SK-N-SH treated with all-trans-retinoic acid at 6 μM for 48 hours (cell line): ENCODE data around the gene CTNS.

Source experiments
- ATAC-seq: fragments of 200-7000 bp; cut with Tn5 transposase; 3 replicates; pipeline ENCODE4 v1.9.1; 2020; ENCODE audit warnings: mild to moderate bottlenecking, moderate library complexity
- ARNTL ChIP-seq: fragments of 450-650 bp; formaldehyde crosslinking; IDR thresholded peaks from 2 replicates; pipeline ENCODE4 v1.5.0; 2020; ENCODE audit warnings: low read depth, mild to moderate bottlenecking, moderate library complexity, borderline replicate concordance
- BACH2 ChIP-seq: fragments of 250-450 bp; sonication (Bioruptor Pico); IDR thresholded peaks from 2 replicates; pipeline ENCODE4 v1.9.0; 2021; ENCODE audit warnings: mild to moderate bottlenecking, borderline replicate concordance
- CSDC2 ChIP-seq: fragments of 250-450 bp; sonication (Bioruptor Pico); IDR thresholded peaks from 2 replicates; pipeline ENCODE4 v1.5.0; 2020; ENCODE audit warnings: mild to moderate bottlenecking, moderate library complexity
- GLIS3 ChIP-seq: fragments of 250-450 bp; sonication (Bioruptor Pico); IDR thresholded peaks from 2 replicates; pipeline ENCODE4 v1.5.0; 2020; ENCODE audit warnings: mild to moderate bottlenecking, moderate library complexity
- ISL1 ChIP-seq: fragments of 250-450 bp; sonication (Bioruptor Pico); IDR thresholded peaks from 2 replicates; pipeline ENCODE4 v2.1.2; 2022; ENCODE audit warnings: mild to moderate bottlenecking, moderate library complexity
- OSR1 ChIP-seq: fragments of 250-450 bp; sonication (Bioruptor Pico); IDR thresholded peaks from 2 replicates; pipeline ENCODE4 v1.8.0; 2022; ENCODE audit warnings: moderate library complexity, mild to moderate bottlenecking, inconsistent platforms
- PPARA ChIP-seq: fragments of 250-450 bp; sonication (Bioruptor Pico); IDR thresholded peaks from 2 replicates; pipeline ENCODE4 v1.5.0; 2020; ENCODE audit warnings: mild to moderate bottlenecking, borderline replicate concordance
- RARB ChIP-seq: fragments of 250-450 bp; sonication (Bioruptor Pico); IDR thresholded peaks from 2 replicates; pipeline ENCODE4 v1.8.0; 2021; ENCODE audit warnings: mild to moderate bottlenecking, moderate library complexity
- SNAI2 ChIP-seq: fragments of 250-450 bp; sonication (Bioruptor Pico); IDR thresholded peaks from 2 replicates; pipeline ENCODE4 v1.5.0; 2020; ENCODE audit warnings: mild to moderate bottlenecking, moderate library complexity
- TCF4 ChIP-seq: fragments of 250-450 bp; sonication (Bioruptor Pico); IDR thresholded peaks from 2 replicates; pipeline ENCODE4 v1.8.0; 2021; ENCODE audit warnings: mild to moderate bottlenecking, moderate library complexity, borderline replicate concordance
- TOX ChIP-seq: fragments of 250-450 bp; sonication (Bioruptor Pico); IDR thresholded peaks from 2 replicates; pipeline ENCODE4 v1.8.0; 2021; ENCODE audit warnings: mild to moderate bottlenecking, moderate library complexity, borderline replicate concordance
- ZC3H10 ChIP-seq: fragments of 250-450 bp; sonication (Bioruptor Pico); IDR thresholded peaks from 2 replicates; pipeline ENCODE4 v1.5.1; 2021; ENCODE audit warnings: mild to moderate bottlenecking, moderate library complexity
- ZFP3 ChIP-seq: fragments of 250-450 bp; sonication (Bioruptor Pico); IDR thresholded peaks from 2 replicates; pipeline ENCODE4 v1.5.0; 2020; ENCODE audit warnings: mild to moderate bottlenecking, moderate library complexity
- ZFP30 ChIP-seq: fragments of 450-650 bp; formaldehyde crosslinking; IDR thresholded peaks from 2 replicates; pipeline ENCODE4 v1.5.0; 2022; ENCODE audit warnings: mild to moderate bottlenecking, moderate library complexity
- ZNF565 ChIP-seq: fragments of 450-650 bp; formaldehyde crosslinking; conservative IDR thresholded peaks from 2 replicates; pipeline ENCODE4 v1.5.0; 2020; ENCODE audit warnings: low read depth, mild to moderate bottlenecking, moderate library complexity
- ZNF70 ChIP-seq: fragments of 450-650 bp; formaldehyde crosslinking; IDR thresholded peaks from 2 replicates; pipeline ENCODE4 v1.5.0; 2020; ENCODE audit warnings: mild to moderate bottlenecking, moderate library complexity
- ZNF8 ChIP-seq: fragments of 450-650 bp; formaldehyde crosslinking; IDR thresholded peaks from 2 replicates; pipeline ENCODE4 v1.5.0; 2020; ENCODE audit warnings: mild to moderate bottlenecking, moderate library complexity
- TF ChIP-seq, protein P1 (sequence below): fragments of 250-450 bp; sonication (Bioruptor Pico); IDR thresholded peaks from 2 replicates; pipeline ENCODE4 v1.5.1; 2021; ENCODE audit warnings: mild to moderate bottlenecking, moderate library complexity
- TF ChIP-seq, protein P2 (sequence below): fragments of 250-450 bp; sonication (Bioruptor Pico); IDR thresholded peaks from 2 replicates; pipeline ENCODE4 v1.5.1; 2020; ENCODE audit warnings: low read depth, mild to moderate bottlenecking, moderate library complexity
- TF ChIP-seq, protein P3 (sequence below): fragments of 250-450 bp; sonication (Bioruptor Pico); IDR thresholded peaks from 2 replicates; pipeline ENCODE4 v1.5.0; 2020; ENCODE audit warnings: mild to moderate bottlenecking, moderate library complexity
- TF ChIP-seq, protein P4 (sequence below): fragments of 250-450 bp; sonication (Bioruptor Pico); IDR thresholded peaks from 2 replicates; pipeline ENCODE4 v1.8.0; 2021; ENCODE audit warnings: low read depth, mild to moderate bottlenecking, moderate library complexity, borderline replicate concordance
- TF ChIP-seq, protein P5 (sequence below): fragments of 250-450 bp; sonication (Bioruptor Pico); IDR thresholded peaks from 2 replicates; pipeline ENCODE4 v1.8.0; 2020; ENCODE audit warnings: mild to moderate bottlenecking, moderate library complexity, borderline replicate concordance

The CTNS gene

DNA sequence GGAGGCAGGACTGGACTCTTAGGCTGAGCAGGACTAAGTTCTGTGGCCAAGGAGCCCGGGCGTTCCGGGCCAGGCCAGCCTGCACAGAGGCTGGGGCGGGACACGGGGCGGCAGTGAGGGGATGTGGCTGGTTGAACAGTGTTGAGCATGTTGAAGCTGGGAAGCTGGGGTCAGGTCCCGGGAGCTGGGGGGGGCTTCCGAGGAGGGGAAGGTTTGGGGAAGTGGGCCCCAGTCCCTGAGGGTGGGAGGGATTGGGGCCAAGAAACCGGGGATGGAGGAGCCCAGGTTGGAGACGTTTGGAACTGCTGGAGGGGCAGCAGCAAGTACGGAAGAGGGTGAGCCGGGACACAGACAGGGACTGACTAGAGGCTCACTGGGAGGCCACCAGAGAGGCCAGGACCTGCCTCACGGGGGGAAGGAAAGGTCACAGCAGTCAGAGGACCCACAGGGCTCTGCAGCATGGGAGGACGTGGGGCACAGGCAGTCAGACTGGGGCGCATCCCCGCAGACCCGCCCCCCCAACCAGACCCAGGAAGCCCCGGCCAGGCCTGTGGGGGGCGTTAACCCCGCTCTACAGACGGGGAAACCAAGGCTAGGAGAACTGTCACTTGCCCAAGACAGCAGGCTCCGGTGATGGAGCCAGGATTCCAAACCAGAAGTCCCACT is 22.4 kb downstream of the CTNS start:
- TF ChIP-seq, protein P1, sequence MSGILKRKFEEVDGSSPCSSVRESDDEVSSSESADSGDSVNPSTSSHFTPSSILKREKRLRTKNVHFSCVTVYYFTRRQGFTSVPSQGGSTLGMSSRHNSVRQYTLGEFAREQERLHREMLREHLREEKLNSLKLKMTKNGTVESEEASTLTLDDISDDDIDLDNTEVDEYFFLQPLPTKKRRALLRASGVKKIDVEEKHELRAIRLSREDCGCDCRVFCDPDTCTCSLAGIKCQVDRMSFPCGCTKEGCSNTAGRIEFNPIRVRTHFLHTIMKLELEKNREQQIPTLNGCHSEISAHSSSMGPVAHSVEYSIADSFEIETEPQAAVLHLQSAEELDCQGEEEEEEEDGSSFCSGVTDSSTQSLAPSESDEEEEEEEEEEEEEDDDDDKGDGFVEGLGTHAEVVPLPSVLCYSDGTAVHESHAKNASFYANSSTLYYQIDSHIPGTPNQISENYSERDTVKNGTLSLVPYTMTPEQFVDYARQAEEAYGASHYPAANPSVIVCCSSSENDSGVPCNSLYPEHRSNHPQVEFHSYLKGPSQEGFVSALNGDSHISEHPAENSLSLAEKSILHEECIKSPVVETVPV (CRISPR knock-in tag): no peak
- TF ChIP-seq SNAI2 (no peak), RARB (CRISPR knock-in tag) (no peak), ARNTL (CRISPR knock-in tag) (no peak), ISL1 (CRISPR knock-in tag) (no peak), OSR1 (CRISPR knock-in tag) (no peak), ZNF70 (CRISPR knock-in tag) (no peak), TCF4 (CRISPR knock-in tag) (no peak), BACH2 (no peak), CSDC2 (CRISPR knock-in tag) (no peak), TOX (no peak), ZNF8 (CRISPR knock-in tag) (no peak), ZC3H10 (no peak), PPARA (no peak), ZFP3 (no peak), GLIS3 (no peak)
- TF ChIP-seq, protein P2, sequence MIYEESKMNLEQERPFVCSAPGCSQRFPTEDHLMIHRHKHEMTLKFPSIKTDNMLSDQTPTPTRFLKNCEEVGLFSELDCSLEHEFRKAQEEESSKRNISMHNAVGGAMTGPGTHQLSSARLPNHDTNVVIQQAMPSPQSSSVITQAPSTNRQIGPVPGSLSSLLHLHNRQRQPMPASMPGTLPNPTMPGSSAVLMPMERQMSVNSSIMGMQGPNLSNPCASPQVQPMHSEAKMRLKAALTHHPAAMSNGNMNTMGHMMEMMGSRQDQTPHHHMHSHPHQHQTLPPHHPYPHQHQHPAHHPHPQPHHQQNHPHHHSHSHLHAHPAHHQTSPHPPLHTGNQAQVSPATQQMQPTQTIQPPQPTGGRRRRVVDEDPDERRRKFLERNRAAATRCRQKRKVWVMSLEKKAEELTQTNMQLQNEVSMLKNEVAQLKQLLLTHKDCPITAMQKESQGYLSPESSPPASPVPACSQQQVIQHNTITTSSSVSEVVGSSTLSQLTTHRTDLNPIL (CRISPR knock-in tag): no peak
- TF ChIP-seq, protein P3, sequence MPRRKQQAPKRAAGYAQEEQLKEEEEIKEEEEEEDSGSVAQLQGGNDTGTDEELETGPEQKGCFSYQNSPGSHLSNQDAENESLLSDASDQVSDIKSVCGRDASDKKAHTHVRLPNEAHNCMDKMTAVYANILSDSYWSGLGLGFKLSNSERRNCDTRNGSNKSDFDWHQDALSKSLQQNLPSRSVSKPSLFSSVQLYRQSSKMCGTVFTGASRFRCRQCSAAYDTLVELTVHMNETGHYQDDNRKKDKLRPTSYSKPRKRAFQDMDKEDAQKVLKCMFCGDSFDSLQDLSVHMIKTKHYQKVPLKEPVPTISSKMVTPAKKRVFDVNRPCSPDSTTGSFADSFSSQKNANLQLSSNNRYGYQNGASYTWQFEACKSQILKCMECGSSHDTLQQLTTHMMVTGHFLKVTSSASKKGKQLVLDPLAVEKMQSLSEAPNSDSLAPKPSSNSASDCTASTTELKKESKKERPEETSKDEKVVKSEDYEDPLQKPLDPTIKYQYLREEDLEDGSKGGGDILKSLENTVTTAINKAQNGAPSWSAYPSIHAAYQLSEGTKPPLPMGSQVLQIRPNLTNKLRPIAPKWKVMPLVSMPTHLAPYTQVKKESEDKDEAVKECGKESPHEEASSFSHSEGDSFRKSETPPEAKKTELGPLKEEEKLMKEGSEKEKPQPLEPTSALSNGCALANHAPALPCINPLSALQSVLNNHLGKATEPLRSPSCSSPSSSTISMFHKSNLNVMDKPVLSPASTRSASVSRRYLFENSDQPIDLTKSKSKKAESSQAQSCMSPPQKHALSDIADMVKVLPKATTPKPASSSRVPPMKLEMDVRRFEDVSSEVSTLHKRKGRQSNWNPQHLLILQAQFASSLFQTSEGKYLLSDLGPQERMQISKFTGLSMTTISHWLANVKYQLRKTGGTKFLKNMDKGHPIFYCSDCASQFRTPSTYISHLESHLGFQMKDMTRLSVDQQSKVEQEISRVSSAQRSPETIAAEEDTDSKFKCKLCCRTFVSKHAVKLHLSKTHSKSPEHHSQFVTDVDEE: no peak
- TF ChIP-seq, protein P4, sequence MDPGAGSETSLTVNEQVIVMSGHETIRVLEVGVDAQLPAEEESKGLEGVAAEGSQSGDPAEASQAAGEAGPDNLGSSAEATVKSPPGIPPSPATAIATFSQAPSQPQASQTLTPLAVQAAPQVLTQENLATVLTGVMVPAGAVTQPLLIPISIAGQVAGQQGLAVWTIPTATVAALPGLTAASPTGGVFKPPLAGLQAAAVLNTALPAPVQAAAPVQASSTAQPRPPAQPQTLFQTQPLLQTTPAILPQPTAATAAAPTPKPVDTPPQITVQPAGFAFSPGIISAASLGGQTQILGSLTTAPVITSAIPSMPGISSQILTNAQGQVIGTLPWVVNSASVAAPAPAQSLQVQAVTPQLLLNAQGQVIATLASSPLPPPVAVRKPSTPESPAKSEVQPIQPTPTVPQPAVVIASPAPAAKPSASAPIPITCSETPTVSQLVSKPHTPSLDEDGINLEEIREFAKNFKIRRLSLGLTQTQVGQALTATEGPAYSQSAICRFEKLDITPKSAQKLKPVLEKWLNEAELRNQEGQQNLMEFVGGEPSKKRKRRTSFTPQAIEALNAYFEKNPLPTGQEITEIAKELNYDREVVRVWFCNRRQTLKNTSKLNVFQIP: no peak
- peak; percentile 1; the same call in 1 of the 3 replicates for ATAC-seq

DNA sequence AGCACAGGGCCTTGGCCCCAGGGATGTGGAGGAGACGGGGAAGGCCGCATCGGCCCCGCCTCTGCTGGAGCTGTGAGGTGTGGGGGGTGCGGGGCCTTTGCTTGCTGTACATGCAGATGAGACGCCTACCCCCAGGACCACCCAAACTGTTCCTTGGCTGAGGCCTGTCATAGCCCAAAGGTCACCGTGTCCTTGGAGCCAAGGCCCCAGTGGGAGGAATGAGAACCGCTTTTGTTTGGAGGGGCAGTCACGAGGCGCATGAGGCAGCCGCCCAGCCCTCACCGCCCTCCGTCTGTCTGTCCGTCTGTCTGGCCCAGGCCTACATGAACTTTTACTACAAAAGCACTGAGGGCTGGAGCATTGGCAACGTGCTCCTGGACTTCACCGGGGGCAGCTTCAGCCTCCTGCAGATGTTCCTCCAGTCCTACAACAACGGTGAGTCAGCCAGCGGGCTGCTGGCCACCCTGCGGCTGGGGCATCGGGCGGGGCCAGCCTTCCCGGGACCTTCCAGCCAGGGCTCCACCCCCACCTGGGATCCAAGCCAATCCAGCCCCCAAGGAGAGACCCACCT is 23.1 kb downstream of the CTNS start:
- peak; percentile 78 for ATAC-seq
- TF ChIP-seq ISL1 (CRISPR knock-in tag) (no peak), CSDC2 (CRISPR knock-in tag) (no peak), ZNF565 (CRISPR knock-in tag) (no peak), ARNTL (CRISPR knock-in tag) (no peak), GLIS3 (no peak), TOX (no peak), ZFP30 (CRISPR knock-in tag) (no peak), ZNF70 (CRISPR knock-in tag) (no peak), ZFP3 (no peak), SNAI2 (no peak), BACH2 (no peak), RARB (CRISPR knock-in tag) (no peak), ZC3H10 (no peak), ZNF8 (CRISPR knock-in tag) (no peak), TCF4 (CRISPR knock-in tag) (no peak)
- TF ChIP-seq, protein P1 (CRISPR knock-in tag): no peak
- TF ChIP-seq, protein P3: no peak
- TF ChIP-seq, protein P2 (CRISPR knock-in tag): no peak
- TF ChIP-seq, protein P5, sequence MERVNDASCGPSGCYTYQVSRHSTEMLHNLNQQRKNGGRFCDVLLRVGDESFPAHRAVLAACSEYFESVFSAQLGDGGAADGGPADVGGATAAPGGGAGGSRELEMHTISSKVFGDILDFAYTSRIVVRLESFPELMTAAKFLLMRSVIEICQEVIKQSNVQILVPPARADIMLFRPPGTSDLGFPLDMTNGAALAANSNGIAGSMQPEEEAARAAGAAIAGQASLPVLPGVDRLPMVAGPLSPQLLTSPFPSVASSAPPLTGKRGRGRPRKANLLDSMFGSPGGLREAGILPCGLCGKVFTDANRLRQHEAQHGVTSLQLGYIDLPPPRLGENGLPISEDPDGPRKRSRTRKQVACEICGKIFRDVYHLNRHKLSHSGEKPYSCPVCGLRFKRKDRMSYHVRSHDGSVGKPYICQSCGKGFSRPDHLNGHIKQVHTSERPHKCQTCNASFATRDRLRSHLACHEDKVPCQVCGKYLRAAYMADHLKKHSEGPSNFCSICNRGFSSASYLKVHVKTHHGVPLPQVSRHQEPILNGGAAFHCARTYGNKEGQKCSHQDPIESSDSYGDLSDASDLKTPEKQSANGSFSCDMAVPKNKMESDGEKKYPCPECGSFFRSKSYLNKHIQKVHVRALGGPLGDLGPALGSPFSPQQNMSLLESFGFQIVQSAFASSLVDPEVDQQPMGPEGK (CRISPR knock-in tag): no peak
